Stimulated activated CD4-positive, alpha-beta T cell treated with anti-CD3 and anti-CD28 coated beads, Interleukin-1b, Interleukin-23, amount 100 ng/mL, for 48 hours (primary cell): Measurements from ENCODE around the gene FES.
"Not testable (repeated sequence)": the region's sequence is repeated elsewhere in the genome, so short reads cannot be mapped to it uniquely, and the experiment has no call there.

Experiments used
- DNase-seq: peaks from one replicate; pipeline ENCODE4 v3.0.0-alpha.2; 2020

FES gene

GRCh38 chr15:90911906-90912769 lies 27.8 kb downstream of the FES start:
- no peak for DNase-seq

DNA sequence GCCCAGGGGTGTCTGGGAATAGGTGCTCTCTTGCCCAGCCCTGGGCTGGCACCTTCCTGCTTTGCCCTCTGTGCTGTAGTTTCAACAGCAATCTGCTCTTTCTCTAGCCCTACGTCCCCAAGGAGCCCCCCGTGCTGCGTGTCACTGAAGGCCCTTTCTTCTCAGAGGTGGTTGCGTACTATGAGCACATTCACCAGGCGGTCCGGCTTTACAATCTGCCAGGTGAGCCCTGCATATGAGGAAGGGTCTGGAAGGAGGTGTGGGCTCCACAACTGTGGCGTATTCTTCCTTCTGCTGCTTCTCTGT lies 28.4 kb downstream of the FES start:
- DNase-seq: no peak

- DNase-seq: no peak
Measured at GRCh38 chr15:90913398-90913944, 29.2 kb downstream of the FES start.

GRCh38 chr15:90914305-90915080 lies 30.2 kb downstream of the FES start:
- DNase-seq: no peak

- DNase-seq: no peak
Measured at GRCh38 chr15:90915216-90915807, 31.0 kb downstream of the FES start.

DNA sequence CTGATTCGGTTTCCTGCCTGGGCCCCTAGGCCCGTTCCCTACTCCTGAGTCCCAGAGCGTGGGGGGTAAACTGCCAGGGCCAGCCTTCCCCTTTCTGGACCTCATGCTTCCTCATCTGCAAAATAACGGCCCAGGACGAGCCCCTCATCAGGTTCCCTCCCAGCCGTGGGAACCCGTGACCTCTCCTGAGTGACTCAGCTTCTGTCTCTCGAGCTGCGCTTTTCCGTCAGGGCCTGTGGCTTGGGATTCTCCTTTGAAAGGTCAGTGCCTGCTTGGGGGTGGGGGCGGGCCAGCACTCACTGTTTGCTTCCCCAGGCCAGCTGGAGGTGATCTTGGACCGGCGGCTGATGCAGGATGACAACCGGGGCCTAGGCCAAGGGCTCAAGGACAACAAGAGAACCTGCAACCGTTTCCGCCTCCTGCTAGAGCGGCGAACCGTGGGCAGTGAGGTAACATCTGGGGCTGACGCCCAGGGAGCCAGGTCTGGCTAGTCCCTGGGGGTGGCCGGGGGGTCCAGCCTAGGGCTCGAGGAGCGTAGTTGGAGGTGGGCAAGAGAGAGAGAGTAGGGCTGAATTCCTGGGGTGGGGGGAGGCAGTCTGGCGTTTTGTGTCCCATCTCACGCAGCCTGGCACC lies 31.6 kb downstream of the FES start:
- DNase-seq: no peak

DNA sequence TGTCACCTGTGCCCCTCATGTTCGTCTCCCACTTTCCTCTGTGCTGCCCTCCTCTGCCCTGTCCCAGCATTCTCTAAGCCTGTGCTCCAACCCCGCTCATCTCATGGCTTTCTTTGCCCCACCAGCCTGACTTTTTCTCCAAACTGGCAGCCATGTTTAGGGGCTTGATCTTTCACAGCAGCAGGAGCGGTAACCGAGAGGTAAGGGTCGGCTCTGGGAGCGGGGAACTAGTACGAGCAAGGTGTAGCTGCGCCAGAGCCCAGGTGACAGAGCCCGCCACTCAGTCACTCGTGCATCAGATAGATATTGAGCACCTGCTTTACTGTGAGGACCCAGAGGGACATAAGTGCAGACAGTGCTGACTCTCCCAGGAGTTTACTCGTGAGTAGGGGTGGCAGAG lies 32.2 kb downstream of the FES start:
- DNase-seq: no peak

DNA sequence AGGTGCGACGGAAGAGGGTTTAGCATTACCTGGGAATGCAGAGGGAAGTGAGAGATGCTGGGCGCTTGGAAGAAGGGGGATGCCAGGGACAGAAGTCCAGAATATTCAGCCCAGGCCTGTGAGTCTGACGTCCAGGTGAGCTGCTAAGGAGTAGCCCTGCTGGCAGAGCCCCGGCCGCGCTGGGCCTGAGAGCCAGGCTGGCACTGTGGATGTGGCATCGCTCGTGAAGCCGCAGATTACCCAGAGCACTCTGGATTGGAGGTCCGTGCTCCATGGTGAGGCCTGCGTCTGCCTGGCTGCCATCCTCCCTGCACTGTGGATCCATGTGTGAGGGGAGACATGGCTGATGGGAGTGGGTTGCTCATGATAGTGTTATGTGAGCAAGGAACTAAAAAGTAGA lies 33.3 kb downstream of the FES start:
- DNase-seq: no peak

DNA sequence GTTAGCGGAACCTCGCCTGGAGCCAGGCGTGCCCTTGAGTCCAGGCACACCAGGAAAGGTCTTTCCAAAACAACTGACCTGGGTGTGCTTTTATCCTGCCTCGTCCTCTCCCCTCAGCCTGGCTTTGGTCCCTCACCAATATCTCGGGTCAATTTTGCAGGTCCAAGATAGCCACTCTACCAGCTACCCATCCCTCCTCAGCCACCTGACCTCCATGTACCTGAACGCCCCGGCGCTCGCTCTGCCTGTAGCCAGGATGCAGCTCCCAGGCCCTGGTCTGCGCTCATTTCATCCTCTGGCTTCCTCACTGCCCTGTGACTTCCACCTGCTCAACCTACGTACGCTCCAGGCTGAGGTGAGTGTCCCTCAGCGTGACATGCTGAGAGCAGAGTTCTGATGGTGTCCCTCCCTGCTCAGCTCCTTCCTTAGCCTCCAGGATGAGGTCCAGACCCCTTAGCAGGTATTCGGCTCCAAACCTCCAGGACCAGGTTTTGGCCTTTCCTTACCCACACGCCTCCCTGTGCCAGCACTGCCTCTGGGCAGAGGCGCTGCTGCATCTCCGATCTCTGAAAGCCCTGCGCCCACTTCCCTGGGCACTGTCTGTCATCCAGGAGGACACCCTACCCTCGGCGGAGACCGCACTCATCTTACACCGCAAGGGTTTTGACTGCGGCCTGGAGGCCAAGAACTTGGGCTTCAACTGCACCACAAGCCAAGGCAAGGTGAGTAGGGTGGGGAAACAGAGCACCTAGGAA lies 33.9 kb downstream of the FES start:
- no peak for DNase-seq

- DNase-seq: no peak
Measured at GRCh38 chr15:90918835-90919234, 34.5 kb downstream of the FES start.

- no peak for DNase-seq
Measured at GRCh38 chr15:90921887-90922286, 37.6 kb downstream of the FES start.

DNA sequence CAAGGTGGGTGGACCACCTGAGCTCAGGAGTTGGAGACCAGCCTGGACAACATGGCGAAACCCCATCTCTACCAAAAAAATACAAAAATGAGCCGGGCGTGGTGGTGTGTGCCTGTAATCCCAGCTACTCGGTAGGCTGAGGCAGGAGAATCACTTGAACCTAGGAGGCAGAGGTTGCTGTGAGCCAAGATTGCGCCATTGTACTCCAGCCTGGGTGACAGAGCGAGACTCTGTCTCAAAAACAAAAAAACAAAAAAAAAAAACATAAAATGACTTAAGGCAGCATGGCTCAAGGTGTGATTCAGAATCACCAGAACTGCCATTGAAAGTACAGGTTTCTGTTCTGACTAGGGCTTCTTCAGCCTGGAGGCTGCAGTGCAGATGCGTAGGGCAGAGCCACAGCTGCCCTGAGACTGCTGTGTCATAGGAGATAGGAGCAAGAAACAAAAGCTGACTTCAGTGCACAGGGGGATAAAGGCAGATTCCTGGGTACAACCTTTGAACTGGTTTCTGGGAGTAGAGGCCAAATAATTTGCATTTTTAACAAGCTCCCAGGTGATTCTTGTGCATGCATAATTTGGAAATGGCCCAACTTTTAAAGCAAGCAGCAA lies 38.5 kb downstream of the FES start:
- peak; percentile 71 for DNase-seq

GRCh38 chr15:90924375-90924774 lies 40.1 kb downstream of the FES start:
- DNase-seq: no peak

DNA sequence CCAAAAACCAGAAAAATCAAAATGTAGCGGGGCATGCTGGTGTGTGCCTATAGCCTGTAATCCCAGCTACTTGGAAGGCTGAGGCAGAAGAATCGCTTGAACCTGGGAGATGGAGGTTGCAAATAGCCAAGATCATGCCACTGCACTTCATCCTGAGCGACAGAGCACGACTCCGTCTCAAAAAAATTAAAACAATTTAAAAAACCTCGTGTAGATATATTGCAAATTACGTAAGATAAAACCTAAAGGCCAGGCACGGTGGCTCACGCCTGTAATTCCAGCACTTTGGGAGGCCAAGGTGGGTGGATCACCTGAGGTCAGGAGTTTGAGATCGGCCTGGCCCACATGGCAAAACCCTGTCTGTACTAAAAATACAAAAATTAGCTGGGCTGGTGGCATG lies 42.5 kb downstream of the FES start:
- DNase-seq: not testable (repeated sequence)

GRCh38 chr15:90928106-90928505 lies 43.8 kb downstream of the FES start:
- DNase-seq: not testable (repeated sequence)

GRCh38 chr15:90929246-90930019 lies 45.1 kb downstream of the FES start:
- no peak for DNase-seq

DNA sequence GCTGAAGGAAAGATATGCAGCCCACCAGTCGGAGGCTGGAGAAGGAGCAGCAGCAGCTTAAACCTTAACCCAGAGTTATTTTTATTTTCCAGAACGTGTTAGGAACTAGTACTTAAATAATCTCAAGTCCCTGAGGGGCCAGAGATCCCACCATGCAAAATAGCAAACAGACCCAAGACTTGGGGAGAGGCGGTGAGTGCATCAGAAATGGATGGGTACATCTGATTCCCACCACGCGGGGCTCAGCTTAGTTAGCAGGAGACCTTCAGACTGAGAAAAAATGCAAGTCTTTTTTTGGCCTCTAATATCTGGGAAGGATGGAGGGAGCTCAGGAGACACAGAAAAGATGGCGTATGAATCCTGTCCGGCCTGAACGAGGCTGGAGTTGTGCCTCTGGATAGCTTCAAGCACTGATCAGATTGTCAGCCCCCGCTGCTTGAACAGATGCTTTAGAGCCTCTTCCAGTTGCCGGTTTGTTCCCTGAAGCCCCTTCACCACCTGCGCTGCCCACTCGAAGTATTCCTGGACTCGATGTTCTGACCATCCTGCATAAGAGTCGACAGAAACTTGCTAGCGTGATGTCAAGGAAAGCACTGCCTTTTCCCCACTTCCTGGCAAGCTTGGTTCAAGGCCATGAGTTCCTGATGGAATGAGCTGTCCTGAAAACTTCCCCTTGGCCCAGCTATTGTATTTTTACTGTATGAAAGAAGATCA lies 46.7 kb downstream of the FES start:
- DNase-seq: no peak

DNA sequence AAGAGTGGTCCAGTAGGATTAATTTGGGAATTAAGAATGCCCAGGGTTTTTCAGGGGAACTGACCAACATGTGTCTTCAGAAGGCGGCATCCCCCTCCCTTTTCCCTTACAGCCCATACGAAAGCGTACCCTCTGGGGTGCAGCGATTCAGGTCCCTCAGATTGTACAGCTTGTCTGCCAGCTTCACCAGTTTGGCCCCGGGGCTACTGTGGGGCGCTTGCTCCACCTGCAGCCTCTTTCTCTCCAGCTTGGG lies 47.2 kb downstream of the FES start:
- DNase-seq: no peak

- peak; percentile 90 for DNase-seq
Measured at GRCh38 chr15:90931828-90932659, 47.7 kb downstream of the FES start, which contains the start of gene HDDC3. HDDC3 (minus strand) TSS chr15:90932549; CDS start chr15:90932540, 9 bp downstream.

GRCh38 chr15:90932660-90932991 lies 48.3 kb downstream of the FES start:
- DNase-seq: no peak
